Type B pancreatic cell (in vitro differentiated cells): ENCODE measurements around the gene ADAM12. TPM values are rescaled to one million over a fixed set of nuclear protein-coding genes. Genes with fewer than 3 reads are reported as not detected.
A peak's percentile ranks its signal among the peaks of the same experiment; 100 is the strongest.

Source experiments
- DNase-seq: peaks from one replicate; pipeline ENCODE4 v3.0.0; 2021; ENCODE audit warnings: mixed read lengths; ENCODE audit not compliant: unreplicated experiment; ENCODE audit errors: extremely low spot score
- H3K27ac Mint-ChIP-seq: 2 replicates; pipeline ENCODE4 v1.8.0; 2021; ENCODE audit warnings: mild to moderate bottlenecking, mixed read lengths
- H3K27me3 Mint-ChIP-seq: 2 replicates; pipeline ENCODE4 v1.8.0; 2021; ENCODE audit warnings: mixed read lengths
- H3K36me3 Mint-ChIP-seq: 2 replicates; pipeline ENCODE4 v1.8.0; 2021; ENCODE audit warnings: mixed read lengths
- H3K4me1 Mint-ChIP-seq: one replicate; pipeline ENCODE4 v1.8.0; 2021; ENCODE audit warnings: mixed read lengths; ENCODE audit not compliant: unreplicated experiment
- H3K4me3 Mint-ChIP-seq: 2 replicates; pipeline ENCODE4 v1.8.0; 2021; ENCODE audit warnings: mild to moderate bottlenecking, mixed read lengths
- H3K9me3 Mint-ChIP-seq: 2 replicates; pipeline ENCODE4 v1.8.0; 2021; ENCODE audit warnings: mixed read lengths
- CTCF ChIP-seq: fragments of 200-600 bp; sonication (generic); conservative IDR thresholded peaks from 2 replicates; pipeline ENCODE4 v1.5.0; 2021; ENCODE audit warnings: antibody characterized with exemption, mild to moderate bottlenecking
- total RNA-seq: library from RNA; stranded (reverse); gene quantifications from 2 replicates; pipeline ENCODE4 v1.2.1, GENCODE V29; 2021; ENCODE audit warnings: low replicate concordance

Gene ADAM12
- total RNA-seq, 1 donor from 2014 or later = 31.6 TPM

- Mint-ChIP-seq H3K27ac (no peak overlapping the region), H3K4me3 (no peak overlapping the region), H3K27me3 (peaks cover 11% of the 10 kb centered on the region)
Observed at GRCh38 chr10:126163506-126163905, 224.8 kb downstream of the ADAM12 start.

DNA sequence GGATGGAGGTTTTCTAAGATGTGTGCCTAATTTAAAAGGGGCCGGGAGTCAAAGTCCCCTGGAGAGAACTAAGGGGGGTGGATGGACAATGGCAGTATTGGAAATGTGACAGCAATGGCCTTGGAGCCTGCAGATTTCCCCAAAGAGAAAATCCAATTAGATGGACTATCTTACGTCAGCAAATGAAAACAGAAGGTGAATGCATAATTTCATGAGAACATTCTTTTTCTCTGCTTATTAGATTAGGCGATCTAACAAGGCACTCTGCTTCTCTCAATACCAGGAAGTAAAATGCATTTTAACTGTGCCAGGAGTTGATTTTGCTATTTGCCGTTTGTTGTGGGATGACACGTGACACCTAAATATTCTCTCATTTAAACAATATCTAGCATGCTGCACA lies 226.6 kb downstream of the ADAM12 start:
- Mint-ChIP-seq H3K36me3 (no peaks in the 10 kb centered on the region), H3K9me3 (no peaks in the 10 kb centered on the region), H3K4me1 (peaks cover 3% of the 10 kb centered on the region), H3K27ac (no peak overlapping the region), H3K4me3 (no peak overlapping the region), H3K27me3 (peaks cover 17% of the 10 kb centered on the region)
- TF ChIP-seq CTCF = no peak
- DNase-seq = no peak

More at GRCh38 chr10:126163506-126163905, 224.8 kb downstream of the ADAM12 start:
- no peak for TF ChIP-seq CTCF
- DNase-seq = no peak
- no peaks in the 10 kb centered on the region for H3K36me3 Mint-ChIP-seq
- H3K4me1 Mint-ChIP-seq = no peaks in the 10 kb centered on the region
- H3K9me3 Mint-ChIP-seq = no peaks in the 10 kb centered on the region

- Mint-ChIP-seq H3K36me3 (no peaks in the 10 kb centered on the region), H3K27me3 (peaks cover 17% of the 10 kb centered on the region), H3K4me1 (peaks cover 8% of the 10 kb centered on the region), H3K4me3 (no peak overlapping the region), H3K27ac (no peak overlapping the region), H3K9me3 (no peaks in the 10 kb centered on the region)
- TF ChIP-seq CTCF = peak; percentile 67
- no peak for DNase-seq
Observed at GRCh38 chr10:126160971-126161630, 227.2 kb downstream of the ADAM12 start.

DNA sequence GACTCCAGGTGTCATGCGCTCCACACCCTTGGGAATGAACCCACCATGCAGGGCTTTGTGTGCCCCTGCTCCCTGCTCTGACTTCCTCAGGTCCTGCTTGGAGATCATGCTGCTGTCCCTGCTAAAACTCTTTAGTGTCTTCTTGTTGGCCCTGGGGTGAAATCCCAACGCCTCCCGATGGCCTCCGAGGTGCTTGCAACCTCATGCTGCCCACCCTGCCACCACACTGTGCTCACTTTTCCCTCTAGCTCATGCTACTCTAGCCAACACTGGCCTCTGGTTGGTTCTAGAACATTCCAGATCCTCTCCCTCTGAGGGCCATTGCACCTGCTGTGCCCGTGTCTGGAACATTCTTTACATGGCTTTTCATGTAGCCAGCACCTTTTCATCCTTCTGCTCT lies 227.7 kb downstream of the ADAM12 start:
- H3K9me3 Mint-ChIP-seq = peaks cover under 1% of the 10 kb centered on the region
- H3K27me3 Mint-ChIP-seq = peaks cover 17% of the 10 kb centered on the region
- H3K4me3 Mint-ChIP-seq = no peak overlapping the region
- peaks cover 14% of the 10 kb centered on the region for H3K4me1 Mint-ChIP-seq
- H3K27ac Mint-ChIP-seq = no peak overlapping the region
- no peak for DNase-seq
- TF ChIP-seq CTCF = no peak
- no peaks in the 10 kb centered on the region for H3K36me3 Mint-ChIP-seq

GRCh38 chr10:126158133-126158892 lies 230.0 kb downstream of the ADAM12 start:
- Mint-ChIP-seq H3K4me3 (no peak overlapping the region), H3K27me3 (peaks cover 17% of the 10 kb centered on the region), H3K4me1 (peaks cover 26% of the 10 kb centered on the region), H3K27ac (no peak overlapping the region), H3K36me3 (no peaks in the 10 kb centered on the region), H3K9me3 (peaks cover 4% of the 10 kb centered on the region)
- DNase-seq = no peak
- no peak for TF ChIP-seq CTCF
